HG03039 (cell line): ENCODE measurements around the gene SLF1.

Experiments used
- ATAC-seq: cut with Tn5 transposase; IDR thresholded peaks from one replicate; pipeline ENCODE4 v1.9.1; 2021; ENCODE audit warnings: mild to moderate bottlenecking, moderate library complexity; ENCODE audit not compliant: unreplicated experiment

The SLF1 gene

GRCh38 chr5:94707359-94707758 is 88.9 kb downstream of the SLF1 start:
- ATAC-seq: no peak

- ATAC-seq: no peak
Observed at GRCh38 chr5:94709277-94709676, 90.8 kb downstream of the SLF1 start.

GRCh38 chr5:94711785-94712184 is 93.3 kb downstream of the SLF1 start:
- ATAC-seq: no peak

- ATAC-seq: no peak
Observed at GRCh38 chr5:94715768-94716167, 97.3 kb downstream of the SLF1 start.

GRCh38 chr5:94725142-94725541 is 106.7 kb downstream of the SLF1 start:
- no peak for ATAC-seq

GRCh38 chr5:94731471-94731870 is 113.0 kb downstream of the SLF1 start:
- no peak for ATAC-seq

GRCh38 chr5:94736498-94736897 is 118.0 kb downstream of the SLF1 start:
- ATAC-seq: no peak

- ATAC-seq: no peak
Observed at GRCh38 chr5:94740286-94740685, 121.8 kb downstream of the SLF1 start.

GRCh38 chr5:94742852-94743251 is 124.4 kb downstream of the SLF1 start:
- ATAC-seq: no peak

GRCh38 chr5:94744906-94745305 is 126.4 kb downstream of the SLF1 start:
- ATAC-seq: peak; percentile 41

- ATAC-seq: peak; percentile 80
Observed at GRCh38 chr5:94745786-94746730, 127.6 kb downstream of the SLF1 start.

- ATAC-seq: peak; percentile 41
Observed at GRCh38 chr5:94746731-94747124, 128.3 kb downstream of the SLF1 start.
